ENCODE results near the gene GNAZ. TPM values are rescaled to one million over a fixed set of nuclear protein-coding genes. Genes with fewer than 3 reads are reported as not detected.

Gene GNAZ
- total RNA-seq, 1 experiment from 2014 or later: 0.48 TPM

DNA sequence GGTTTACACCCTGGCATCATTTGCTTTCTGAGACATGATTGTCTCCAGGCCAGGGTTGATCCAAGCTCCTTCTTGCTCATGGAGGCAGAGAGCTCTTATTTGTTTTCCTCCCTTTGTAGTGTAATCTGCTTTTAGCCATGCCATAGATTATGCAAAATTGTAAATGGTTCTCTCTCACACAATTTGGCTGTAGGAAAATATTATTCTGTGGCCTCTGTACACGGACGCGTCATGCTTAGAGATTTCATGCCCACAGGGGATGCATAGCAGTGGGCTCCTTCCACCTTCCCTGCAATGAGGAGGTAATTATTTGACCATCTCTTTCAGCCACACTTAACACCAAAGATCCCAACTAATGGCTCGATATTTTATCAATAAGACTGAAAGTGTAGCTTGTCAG is 37.7 kb upstream of the GNAZ start:
- Histone ChIP-seq H3K27me3 (replicated peaks; ENCODE audit: control insufficient read depth, insufficient read depth, low read length) (no peaks in the 10 kb centered on the region), H3K9me3 (no peaks in the 10 kb centered on the region), H3K36me3 (ENCODE audit: control insufficient read depth, insufficient read depth, low read length) (no peaks in the 10 kb centered on the region), H3K4me1 (no peaks in the 10 kb centered on the region), H3K4me3 (ENCODE audit: low read depth, low read length) (no peak overlapping the region)
- Mint-ChIP-seq H3K36me3 (ENCODE audit: insufficient read depth, unreplicated experiment) (no peaks in the 10 kb centered on the region), H3K27ac (ENCODE audit: unreplicated experiment) (no peak overlapping the region), H3K27me3 (ENCODE audit: insufficient read depth, unreplicated experiment) (peaks cover 7% of the 10 kb centered on the region), H3K4me1 (ENCODE audit: low read depth, unreplicated experiment) (no peaks in the 10 kb centered on the region), H3K9me3 (ENCODE audit: unreplicated experiment) (no peaks in the 10 kb centered on the region), H3K4me3 (ENCODE audit: unreplicated experiment) (no peak overlapping the region)
- TF ChIP-seq CTCF (IDR thresholded peaks at IDR 0.05; ENCODE audit: insufficient read depth in 1 of 2, low read depth in 1 of 2, low read length in 1 of 2, severe bottlenecking in 1 of 2, unreplicated experiment in 1 of 2): no peak
- intact Hi-C loops (cut with micrococcal nuclease; ENCODE audit: unreplicated experiment): no loop called here
- no peak for DNase-seq
- ChIA-PET POLR2A (no interaction called here), CTCF (interaction anchor here (0.5 kb wide), 1 partner anchor 244 kb away, joined by 3 read pairs; no protein-coding TSS in a partner anchor)
- no TSS peak for BruUV-seq (replicated peaks)

GRCh38 chr22:23033116-23033905 is 37.0 kb upstream of the GNAZ start:
- no peaks in the 10 kb centered on the region for H3K9me3 ChIP-seq
- Mint-ChIP-seq H3K9me3 (ENCODE audit: unreplicated experiment) (no peaks in the 10 kb centered on the region), H3K27ac (ENCODE audit: unreplicated experiment) (no peak overlapping the region), H3K27me3 (ENCODE audit: insufficient read depth, unreplicated experiment) (peaks cover 12% of the 10 kb centered on the region), H3K4me3 (ENCODE audit: unreplicated experiment) (no peak overlapping the region), H3K4me1 (ENCODE audit: low read depth, unreplicated experiment) (no peaks in the 10 kb centered on the region), H3K36me3 (ENCODE audit: insufficient read depth, unreplicated experiment) (no peaks in the 10 kb centered on the region)
- no TSS peak for BruUV-seq (replicated peaks)
- intact Hi-C loops (cut with micrococcal nuclease; ENCODE audit: unreplicated experiment): no loop called here
- ChIA-PET POLR2A (no interaction called here), CTCF (interaction anchor here (0.5 kb wide), 1 partner anchor 245 kb away, joined by 3 read pairs; no protein-coding TSS in a partner anchor)
- H3K4me3 ChIP-seq (ENCODE audit: low read depth, low read length): no peak overlapping the region
- TF ChIP-seq CTCF (IDR thresholded peaks at IDR 0.05; ENCODE audit: insufficient read depth in 1 of 2, low read depth in 1 of 2, low read length in 1 of 2, severe bottlenecking in 1 of 2, unreplicated experiment in 1 of 2): no peak
- H3K4me1 ChIP-seq: no peaks in the 10 kb centered on the region
- no peak for DNase-seq
- H3K36me3 ChIP-seq (ENCODE audit: control insufficient read depth, insufficient read depth, low read length): no peaks in the 10 kb centered on the region
- no peaks in the 10 kb centered on the region for H3K27me3 ChIP-seq (replicated peaks; ENCODE audit: control insufficient read depth, insufficient read depth, low read length)

- H3K9me3 Mint-ChIP-seq (ENCODE audit: unreplicated experiment): no peaks in the 10 kb centered on the region
- intact Hi-C loops (cut with micrococcal nuclease; ENCODE audit: unreplicated experiment): no loop called here
- no peaks in the 10 kb centered on the region for H3K4me1 Mint-ChIP-seq (ENCODE audit: low read depth, unreplicated experiment)
- no peak for TF ChIP-seq CTCF (IDR thresholded peaks at IDR 0.05; ENCODE audit: insufficient read depth in 1 of 2, low read depth in 1 of 2, low read length in 1 of 2, severe bottlenecking in 1 of 2, unreplicated experiment in 1 of 2)
- POLR2A ChIA-PET: no interaction called here
- H3K4me3 Mint-ChIP-seq (ENCODE audit: unreplicated experiment): no peak overlapping the region
- Histone ChIP-seq H3K9me3 (no peaks in the 10 kb centered on the region), H3K36me3 (ENCODE audit: control insufficient read depth, insufficient read depth, low read length) (no peaks in the 10 kb centered on the region), H3K4me1 (no peaks in the 10 kb centered on the region), H3K27me3 (replicated peaks; ENCODE audit: control insufficient read depth, insufficient read depth, low read length) (no peaks in the 10 kb centered on the region; the same call in 1 of the 2 replicates), H3K4me3 (ENCODE audit: low read depth, low read length) (no peak overlapping the region)
- no peaks in the 10 kb centered on the region for H3K36me3 Mint-ChIP-seq (ENCODE audit: insufficient read depth, unreplicated experiment)
- H3K27me3 Mint-ChIP-seq (ENCODE audit: insufficient read depth, unreplicated experiment): peaks cover 19% of the 10 kb centered on the region
- no peak overlapping the region for H3K27ac Mint-ChIP-seq (ENCODE audit: unreplicated experiment)
- no TSS peak for BruUV-seq (replicated peaks)
- no peak for DNase-seq
- CTCF ChIA-PET: no interaction called here
Measured at GRCh38 chr22:23034621-23035556, 35.4 kb upstream of the GNAZ start.
